Effector memory CD4-positive, alpha-beta T cell (primary cell): Measurements from ENCODE around the gene HDAC10.

Experiments
- DNase-seq, 3 donors: peaks; one replicate each; pipeline ENCODE4 v3.0.0-alpha.2; 2020
- H3K27ac ChIP-seq: 2 replicates; pipeline ENCODE4 v1.7.0; 2013; ENCODE audit warnings: mild to moderate bottlenecking, low read length, moderate library complexity; ENCODE audit not compliant: insufficient read depth, poor library complexity, severe bottlenecking
- H3K27me3 ChIP-seq: replicated peaks from 2 replicates; pipeline ENCODE4 v1.7.0; 2013; ENCODE audit warnings: mild to moderate bottlenecking, low read length; ENCODE audit not compliant: insufficient read depth, control insufficient read depth, poor library complexity, severe bottlenecking
- H3K36me3 ChIP-seq: 2 replicates; pipeline ENCODE4 v1.7.0; 2013; ENCODE audit warnings: mild to moderate bottlenecking, low read length, moderate library complexity; ENCODE audit not compliant: control insufficient read depth, insufficient read depth
- H3K4me1 ChIP-seq: 2 replicates; pipeline ENCODE4 v1.7.0; 2013; ENCODE audit warnings: low read length, mild to moderate bottlenecking; ENCODE audit not compliant: control insufficient read depth, insufficient read depth, poor library complexity, severe bottlenecking
- H3K4me3 ChIP-seq: 2 replicates; pipeline ENCODE4 v1.7.0; 2013; ENCODE audit warnings: low read length, low read depth, mild to moderate bottlenecking; ENCODE audit not compliant: insufficient read depth, poor library complexity, severe bottlenecking
- H3K9me3 ChIP-seq: 2 replicates; pipeline ENCODE4 v1.7.0; 2013; ENCODE audit warnings: mild to moderate bottlenecking, low read length, moderate library complexity; ENCODE audit not compliant: control insufficient read depth

Gene HDAC10

GRCh38 chr22:50224071-50224470 lies 27.0 kb downstream of the HDAC10 start:
- no peaks in the 10 kb centered on the region for H3K4me1 ChIP-seq
- no peak overlapping the region for H3K27ac ChIP-seq
- no peak overlapping the region for H3K4me3 ChIP-seq
- H3K36me3 ChIP-seq, result peaks cover 72% of the 10 kb centered on the region
- no peaks in the 10 kb centered on the region for H3K27me3 ChIP-seq
- DNase-seq, result no peak
- H3K9me3 ChIP-seq, result no peaks in the 10 kb centered on the region

- Histone ChIP-seq H3K4me3 (no peak overlapping the region), H3K27ac (no peak overlapping the region), H3K9me3 (no peaks in the 10 kb centered on the region), H3K36me3 (peaks cover 78% of the 10 kb centered on the region), H3K4me1 (no peaks in the 10 kb centered on the region), H3K27me3 (no peaks in the 10 kb centered on the region)
- no peak for DNase-seq
Measured at GRCh38 chr22:50222508-50222907, 28.6 kb downstream of the HDAC10 start.

GRCh38 chr22:50221410-50222300 lies 29.4 kb downstream of the HDAC10 start:
- Histone ChIP-seq H3K27ac (no peak overlapping the region), H3K4me3 (no peak overlapping the region), H3K4me1 (no peaks in the 10 kb centered on the region), H3K9me3 (no peaks in the 10 kb centered on the region), H3K36me3 (peaks cover 87% of the 10 kb centered on the region), H3K27me3 (no peaks in the 10 kb centered on the region)
- DNase-seq, result no peak

DNA sequence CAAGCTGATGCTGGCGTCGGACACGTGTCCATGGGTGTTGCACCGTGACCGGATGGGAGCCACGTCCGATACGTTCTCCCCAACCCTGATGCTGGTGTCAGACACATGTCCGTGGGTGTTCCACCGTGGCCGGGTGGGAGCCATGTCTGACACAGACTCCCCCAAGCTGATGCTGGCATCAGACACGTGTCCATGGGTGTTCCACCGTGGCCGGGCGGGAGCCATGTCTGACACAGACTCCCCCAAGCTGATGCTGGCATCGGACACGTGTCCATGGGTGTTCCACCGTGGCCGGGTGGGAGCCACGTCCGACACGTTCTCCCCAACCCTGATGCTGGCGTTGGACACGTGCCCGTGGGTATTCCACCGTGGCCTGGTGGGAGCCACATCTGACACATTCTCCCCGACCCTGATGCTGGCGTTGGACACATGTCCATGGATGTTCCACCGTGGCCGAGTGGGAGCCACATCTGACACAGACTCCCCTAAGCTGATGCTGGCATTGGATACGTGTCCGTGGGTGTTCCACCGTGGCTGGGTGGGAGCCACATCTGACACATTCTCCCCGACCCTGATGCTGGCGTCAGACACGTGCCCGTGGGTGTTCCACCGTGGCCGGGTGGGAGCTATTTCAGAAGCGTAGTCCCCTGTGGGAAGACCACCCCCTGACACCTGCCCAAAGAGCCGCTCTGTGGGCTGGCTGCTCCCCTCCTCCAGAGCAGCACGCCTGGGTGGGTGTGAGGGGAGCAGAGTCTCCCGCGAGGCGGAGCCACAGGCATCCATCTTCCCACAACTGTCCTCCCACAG lies 30.3 kb downstream of the HDAC10 start:
- Histone ChIP-seq H3K9me3 (no peaks in the 10 kb centered on the region), H3K4me3 (no peak overlapping the region), H3K27me3 (no peaks in the 10 kb centered on the region), H3K36me3 (peaks cover 91% of the 10 kb centered on the region), H3K4me1 (no peaks in the 10 kb centered on the region), H3K27ac (no peak overlapping the region)
- no peak for DNase-seq

DNA sequence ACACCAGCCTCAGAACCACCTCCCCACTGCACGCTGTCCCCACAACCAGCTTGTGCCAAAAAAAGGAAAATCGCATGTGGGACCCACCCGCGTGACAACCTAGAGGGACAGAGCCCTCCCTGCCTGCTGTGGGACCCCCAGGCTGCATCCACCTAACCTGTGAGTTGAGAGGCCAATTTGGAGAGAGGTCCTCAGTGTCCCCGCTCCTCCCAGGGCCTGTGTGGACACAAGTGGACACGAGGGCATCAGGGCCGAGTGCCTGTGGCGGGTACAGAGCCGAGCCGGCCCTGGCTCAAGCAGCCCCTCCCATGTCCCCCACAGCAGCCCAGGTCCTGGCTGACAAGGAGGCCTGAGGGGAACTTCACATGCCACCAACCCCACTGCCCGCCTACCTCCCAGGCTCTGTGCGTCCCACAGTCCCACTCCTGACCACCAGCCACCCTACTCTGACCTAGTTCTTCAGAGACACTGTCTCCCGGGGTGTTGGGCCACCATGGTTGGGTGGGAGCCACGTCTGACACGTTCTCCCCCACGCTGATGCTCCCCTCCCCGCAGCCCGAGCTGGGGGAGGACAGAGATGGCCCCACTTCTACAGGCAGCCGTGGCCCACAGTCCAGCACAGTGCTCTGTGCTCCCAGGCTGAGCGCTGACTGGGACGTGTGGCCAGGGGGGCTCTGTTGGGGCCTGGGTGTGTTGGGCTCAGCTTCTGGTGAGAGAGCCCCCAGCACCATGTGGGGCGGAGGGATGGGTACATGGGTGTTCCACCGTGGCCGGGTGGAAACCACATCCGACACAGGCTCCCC lies 31.1 kb downstream of the HDAC10 start:
- no peaks in the 10 kb centered on the region for H3K9me3 ChIP-seq
- no peak overlapping the region for H3K27ac ChIP-seq
- no peak overlapping the region for H3K4me3 ChIP-seq
- H3K36me3 ChIP-seq, result peaks cover 90% of the 10 kb centered on the region
- no peak for DNase-seq
- no peaks in the 10 kb centered on the region for H3K4me1 ChIP-seq
- no peaks in the 10 kb centered on the region for H3K27me3 ChIP-seq

DNA sequence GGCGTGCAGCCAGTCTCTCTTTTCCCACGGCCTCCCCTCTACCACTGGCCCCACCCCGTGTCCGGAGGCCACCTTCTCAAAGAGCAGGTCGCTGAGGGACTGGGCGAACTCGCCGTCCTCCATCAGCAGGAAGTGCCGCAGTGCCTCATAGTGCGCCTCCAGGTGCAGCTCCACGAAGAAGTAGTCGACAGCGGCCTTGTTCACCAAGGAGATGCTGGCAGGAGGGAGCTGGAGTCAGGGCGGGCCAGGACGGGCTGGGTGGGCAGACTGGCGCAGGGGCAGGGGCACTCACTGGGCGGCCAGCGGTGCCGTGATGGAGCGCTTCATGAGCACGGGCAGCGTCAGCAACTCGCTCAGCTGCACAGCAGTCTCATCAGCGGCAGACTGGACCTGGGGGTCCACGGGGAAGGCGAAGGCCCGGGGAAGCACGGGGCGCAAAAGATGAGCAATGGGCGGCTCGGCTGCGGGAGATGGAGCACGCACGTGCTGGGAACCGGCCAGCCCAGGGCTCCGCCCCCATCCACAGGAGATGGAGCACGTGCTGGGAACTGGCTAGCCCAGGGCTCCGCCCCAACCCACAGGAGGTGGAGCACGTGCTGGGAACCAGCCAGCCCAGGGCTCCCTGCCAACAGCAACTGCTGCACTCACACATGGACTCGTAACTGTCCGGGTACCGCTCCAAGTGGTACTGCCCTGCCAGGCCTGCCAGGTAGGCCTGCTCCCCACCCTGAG lies 31.9 kb downstream of the HDAC10 start:
- Histone ChIP-seq H3K4me3 (no peak overlapping the region), H3K36me3 (peaks cover 87% of the 10 kb centered on the region), H3K27me3 (no peaks in the 10 kb centered on the region), H3K27ac (no peak overlapping the region), H3K4me1 (no peaks in the 10 kb centered on the region), H3K9me3 (no peaks in the 10 kb centered on the region)
- DNase-seq, result no peak

DNA sequence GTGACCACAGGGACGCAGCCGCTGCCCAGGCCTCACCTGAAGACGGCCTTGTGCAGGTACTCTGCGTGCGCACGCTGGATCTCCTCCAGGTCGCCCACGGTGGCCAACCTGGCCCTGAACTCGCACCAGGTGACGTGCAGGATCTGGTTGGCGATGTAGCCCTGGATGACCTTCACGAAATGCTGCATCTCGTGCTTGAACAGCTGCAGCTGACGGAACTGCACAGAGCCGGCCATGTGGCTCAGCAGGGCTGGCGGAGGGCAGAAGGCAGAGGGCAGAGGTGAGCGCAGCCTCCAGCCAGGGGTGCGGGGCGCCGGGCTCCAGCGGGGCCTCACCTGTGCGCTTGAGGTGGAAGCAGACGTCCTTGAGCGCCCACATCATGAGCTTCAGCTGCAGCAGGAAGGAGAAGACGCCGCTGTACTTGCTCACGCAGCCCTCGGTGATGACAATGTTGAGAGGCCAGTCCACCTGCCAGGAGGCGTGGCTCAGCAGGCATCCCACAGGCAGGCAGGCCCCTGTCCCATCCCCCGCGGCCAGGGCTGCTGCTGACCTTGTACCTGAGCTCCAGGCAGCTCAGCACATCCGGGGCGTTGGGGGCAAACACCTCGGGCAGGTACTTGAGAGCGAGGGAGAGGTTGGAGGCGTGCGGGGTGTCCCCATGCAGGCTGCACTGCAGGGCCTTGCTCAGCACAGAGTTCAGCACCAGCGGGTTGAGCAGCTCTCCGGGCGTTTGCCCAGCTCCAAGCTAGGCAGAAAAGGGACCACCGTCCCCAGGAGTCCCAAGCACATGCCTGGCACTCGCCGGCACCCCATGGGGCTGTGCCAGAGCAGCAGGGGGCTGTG lies 32.7 kb downstream of the HDAC10 start:
- no peak for DNase-seq
- no peak overlapping the region for H3K4me3 ChIP-seq
- no peaks in the 10 kb centered on the region for H3K4me1 ChIP-seq
- no peaks in the 10 kb centered on the region for H3K9me3 ChIP-seq
- no peaks in the 10 kb centered on the region for H3K27me3 ChIP-seq
- no peak overlapping the region for H3K27ac ChIP-seq
- H3K36me3 ChIP-seq, result peaks cover 84% of the 10 kb centered on the region

GRCh38 chr22:50217543-50218152 lies 33.4 kb downstream of the HDAC10 start:
- Histone ChIP-seq H3K36me3 (peaks cover 78% of the 10 kb centered on the region), H3K4me3 (no peak overlapping the region), H3K27me3 (no peaks in the 10 kb centered on the region), H3K27ac (no peak overlapping the region), H3K9me3 (no peaks in the 10 kb centered on the region), H3K4me1 (no peaks in the 10 kb centered on the region)
- no peak for DNase-seq
